ENCODE data around the gene LTBP1. TPM values are rescaled to one million over a fixed set of nuclear protein-coding genes. Genes with fewer than 3 reads are reported as not detected.
"Not testable (repeated sequence)": the region's sequence is repeated elsewhere in the genome, so short reads cannot be mapped to it uniquely, and the experiment has no call there.

The LTBP1 gene
- total RNA-seq, result under 1 TPM; 0.04 to 0.29 TPM

DNA sequence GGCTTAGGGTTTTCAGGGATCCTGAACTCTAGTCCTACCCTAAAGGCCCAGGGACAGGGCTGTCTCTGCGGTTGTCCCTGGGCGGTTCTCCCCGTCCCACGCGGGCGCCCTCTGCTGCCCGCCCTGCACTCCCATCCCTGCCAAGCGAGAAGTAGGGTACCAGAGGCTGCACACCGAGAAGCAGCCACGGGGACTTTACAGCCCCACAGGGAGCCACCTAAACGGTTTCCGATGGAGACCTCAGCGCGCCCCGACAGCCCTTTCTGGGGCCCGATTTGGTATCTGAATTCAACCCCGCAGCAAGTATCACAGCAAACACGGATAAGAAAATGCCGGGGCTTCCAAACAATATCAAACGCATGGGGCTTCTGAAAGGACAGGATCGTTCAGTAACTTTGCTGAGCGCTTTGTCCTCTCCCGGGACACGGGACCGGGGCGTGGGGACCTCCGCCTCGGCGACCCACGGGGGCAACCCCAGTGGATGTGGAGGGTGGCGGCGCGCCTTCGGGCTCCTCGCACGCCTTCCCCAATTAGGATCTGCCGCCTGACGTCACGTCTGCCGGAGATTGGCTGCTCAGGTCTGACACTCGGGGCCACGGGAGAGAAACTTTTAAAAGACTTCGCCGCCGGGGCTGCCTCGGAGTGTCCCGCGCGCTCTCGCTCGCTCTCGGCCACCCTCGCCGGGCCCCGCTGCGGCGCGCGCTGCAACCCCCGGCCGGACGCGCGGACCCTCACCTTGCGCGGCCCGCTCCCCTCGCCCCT lies at the start of gene LTBP1:
Gene LTBP1, plus strand, starts transcription at position 640 of the 762 bp plus-strand sequence. CDS start 372 bp downstream, outside the sequence.
- H3K4me1 Mint-ChIP-seq, result peaks cover 6% of the 10 kb centered on the region
- peak; percentile 87 for ATAC-seq (replicated peaks)
- no peaks in the 10 kb centered on the region for H3K9me3 Mint-ChIP-seq
- H3K27me3 Mint-ChIP-seq, result peaks cover 10% of the 10 kb centered on the region
- H3K36me3 Mint-ChIP-seq (ENCODE audit: low read depth), result no peaks in the 10 kb centered on the region
- H3K27ac Mint-ChIP-seq, result no peak within 1 kb of the TSS
- peak within 1 kb of the TSS; percentile 76 for H3K4me3 Mint-ChIP-seq

DNA sequence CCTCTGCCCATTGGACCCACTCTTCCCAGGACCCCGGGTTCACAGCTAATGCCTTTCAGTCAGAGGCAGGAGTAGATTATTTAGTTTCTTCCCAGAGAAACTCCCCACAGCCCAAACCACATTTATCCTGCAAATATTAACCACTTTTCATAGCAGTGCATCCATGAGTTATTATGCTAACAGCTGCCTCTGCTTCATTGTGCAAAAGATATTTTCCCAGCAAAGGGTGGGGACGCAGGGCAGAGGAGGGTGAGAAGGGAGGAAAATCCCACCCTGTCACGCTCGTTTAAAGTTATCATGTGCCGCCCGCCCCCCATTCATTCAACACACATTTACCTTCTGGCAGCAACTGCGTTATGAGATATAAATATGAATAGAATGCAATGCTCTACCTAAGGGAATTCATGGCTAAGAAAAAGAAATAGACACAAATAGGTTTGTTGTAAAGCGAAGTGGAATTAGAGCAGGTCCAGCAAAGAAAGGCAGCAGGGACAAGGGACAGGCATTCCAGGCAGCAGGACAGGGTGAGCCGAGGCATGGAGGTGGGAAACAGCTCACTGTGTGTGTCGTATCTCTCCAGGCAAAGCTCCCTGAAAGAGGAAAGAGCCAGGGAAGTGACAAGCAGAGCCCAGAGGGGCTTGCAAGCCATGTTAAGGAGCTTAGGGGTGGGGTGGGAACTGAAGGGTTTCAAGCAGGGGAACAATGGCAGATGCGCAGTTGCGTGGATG lies 46.3 kb upstream of the LTBP1 start:
- ATAC-seq (replicated peaks), result no peak
- H3K36me3 Mint-ChIP-seq (ENCODE audit: low read depth), result no peaks in the 10 kb centered on the region
- no peaks in the 10 kb centered on the region for H3K4me1 Mint-ChIP-seq
- H3K9me3 Mint-ChIP-seq, result no peaks in the 10 kb centered on the region
- no peak overlapping the region for H3K27ac Mint-ChIP-seq
- H3K27me3 Mint-ChIP-seq, result peaks cover 33% of the 10 kb centered on the region
- no peak overlapping the region for H3K4me3 Mint-ChIP-seq

DNA sequence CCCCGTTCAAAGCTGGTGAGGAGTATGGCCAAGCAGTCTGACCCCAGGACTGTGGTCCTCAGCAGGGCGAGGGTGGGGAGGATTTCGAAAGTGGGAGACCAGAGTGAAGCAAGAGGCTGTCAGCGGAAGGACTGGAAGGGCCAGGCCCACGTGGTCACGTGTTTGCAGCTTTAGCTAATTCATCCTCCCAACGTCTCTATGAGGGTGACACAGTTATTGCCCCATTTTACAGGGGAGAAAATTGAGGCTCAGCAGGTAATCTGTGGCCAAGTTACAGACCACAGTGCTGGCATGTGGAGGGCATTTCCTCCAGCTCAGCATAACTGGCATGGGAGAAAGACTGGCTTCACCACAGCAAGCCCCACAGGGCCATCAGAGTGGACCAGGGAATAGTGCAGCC lies 45.4 kb upstream of the LTBP1 start:
- peaks cover 33% of the 10 kb centered on the region for H3K27me3 Mint-ChIP-seq
- H3K4me1 Mint-ChIP-seq, result no peaks in the 10 kb centered on the region
- H3K27ac Mint-ChIP-seq, result no peak overlapping the region
- no peak for ATAC-seq (replicated peaks)
- no peak overlapping the region for H3K4me3 Mint-ChIP-seq
- no peaks in the 10 kb centered on the region for H3K9me3 Mint-ChIP-seq
- no peaks in the 10 kb centered on the region for H3K36me3 Mint-ChIP-seq (ENCODE audit: low read depth)

GRCh38 chr2:32902174-32902573 lies 44.6 kb upstream of the LTBP1 start:
- Mint-ChIP-seq H3K27ac (no peak overlapping the region), H3K4me1 (no peaks in the 10 kb centered on the region), H3K9me3 (no peaks in the 10 kb centered on the region), H3K36me3 (ENCODE audit: low read depth) (no peaks in the 10 kb centered on the region), H3K4me3 (no peak overlapping the region), H3K27me3 (peaks cover 30% of the 10 kb centered on the region)
- ATAC-seq (replicated peaks), result no peak

GRCh38 chr2:32902986-32903385 lies 43.8 kb upstream of the LTBP1 start:
- Mint-ChIP-seq H3K27me3 (peaks cover 25% of the 10 kb centered on the region), H3K4me3 (no peak overlapping the region), H3K27ac (no peak overlapping the region), H3K36me3 (ENCODE audit: low read depth) (no peaks in the 10 kb centered on the region), H3K9me3 (no peaks in the 10 kb centered on the region), H3K4me1 (no peaks in the 10 kb centered on the region)
- no peak for ATAC-seq (replicated peaks)

- no peaks in the 10 kb centered on the region for H3K36me3 Mint-ChIP-seq (ENCODE audit: low read depth)
- no peak for ATAC-seq (replicated peaks)
- no peak overlapping the region for H3K4me3 Mint-ChIP-seq
- H3K27ac Mint-ChIP-seq, result no peak overlapping the region
- H3K27me3 Mint-ChIP-seq, result peaks cover 17% of the 10 kb centered on the region
- H3K4me1 Mint-ChIP-seq, result no peaks in the 10 kb centered on the region
- no peaks in the 10 kb centered on the region for H3K9me3 Mint-ChIP-seq
Observed at GRCh38 chr2:32904074-32904473, 42.7 kb upstream of the LTBP1 start.

DNA sequence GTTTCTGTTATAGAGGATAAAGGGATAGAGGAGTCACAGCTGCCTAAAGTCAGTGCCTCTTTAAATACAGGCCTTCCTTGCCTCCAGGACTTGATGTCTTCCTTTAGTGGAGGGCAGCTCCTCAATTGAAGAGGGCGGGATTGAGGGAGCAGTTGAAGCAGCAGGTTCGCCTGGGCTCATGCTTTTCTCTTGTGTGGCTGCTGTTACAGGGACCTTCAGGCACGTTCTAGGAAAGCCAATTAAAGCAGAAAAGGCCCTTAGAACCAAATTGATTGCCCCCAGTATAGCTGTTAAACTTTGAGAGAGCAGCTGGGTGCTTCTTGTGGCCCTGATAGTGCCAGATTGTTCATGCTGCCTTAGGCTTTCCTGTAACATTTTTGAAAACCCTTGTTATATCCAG lies 42.0 kb upstream of the LTBP1 start:
- Mint-ChIP-seq H3K4me1 (no peaks in the 10 kb centered on the region), H3K27me3 (peaks cover 15% of the 10 kb centered on the region), H3K9me3 (no peaks in the 10 kb centered on the region), H3K4me3 (no peak overlapping the region), H3K36me3 (ENCODE audit: low read depth) (no peaks in the 10 kb centered on the region), H3K27ac (no peak overlapping the region)
- no peak for ATAC-seq (replicated peaks)

- Mint-ChIP-seq H3K36me3 (ENCODE audit: low read depth) (no peaks in the 10 kb centered on the region), H3K4me1 (no peaks in the 10 kb centered on the region), H3K4me3 (no peak overlapping the region), H3K27ac (no peak overlapping the region), H3K9me3 (no peaks in the 10 kb centered on the region), H3K27me3 (peaks cover 15% of the 10 kb centered on the region)
- no peak for ATAC-seq (replicated peaks)
Observed at GRCh38 chr2:32905270-32905669, 41.5 kb upstream of the LTBP1 start.

- no peaks in the 10 kb centered on the region for H3K36me3 Mint-ChIP-seq (ENCODE audit: low read depth)
- H3K4me3 Mint-ChIP-seq, result no peak overlapping the region
- peaks cover 3% of the 10 kb centered on the region for H3K27me3 Mint-ChIP-seq
- H3K9me3 Mint-ChIP-seq, result no peaks in the 10 kb centered on the region
- no peak for ATAC-seq (replicated peaks)
- no peak overlapping the region for H3K27ac Mint-ChIP-seq
- no peaks in the 10 kb centered on the region for H3K4me1 Mint-ChIP-seq
Observed at GRCh38 chr2:32910883-32911598, 35.7 kb upstream of the LTBP1 start.

DNA sequence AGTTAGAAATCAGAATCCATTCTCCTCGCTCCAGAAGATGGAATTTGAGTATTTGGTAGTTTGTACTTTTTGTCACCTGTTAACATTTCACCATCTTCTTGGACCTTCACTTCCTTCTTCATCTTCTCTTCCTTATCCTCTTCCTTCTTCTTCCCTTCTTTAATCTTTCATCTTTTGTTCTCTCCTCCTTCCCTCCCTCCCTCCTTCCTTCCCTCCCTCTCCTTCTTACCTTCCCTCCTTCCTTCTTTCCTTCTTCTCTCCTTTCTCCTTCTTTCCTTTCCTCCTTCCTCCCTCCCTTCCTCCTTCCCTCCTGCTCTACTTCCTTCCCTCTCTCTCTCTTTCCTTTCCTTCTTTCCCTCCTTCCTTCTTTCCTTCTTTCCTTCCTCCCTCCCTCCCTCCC lies 31.1 kb upstream of the LTBP1 start:
- no peaks in the 10 kb centered on the region for H3K4me1 Mint-ChIP-seq
- H3K27ac Mint-ChIP-seq, result no peak overlapping the region
- H3K36me3 Mint-ChIP-seq (ENCODE audit: low read depth), result no peaks in the 10 kb centered on the region
- no peak overlapping the region for H3K4me3 Mint-ChIP-seq
- no peaks in the 10 kb centered on the region for H3K9me3 Mint-ChIP-seq
- H3K27me3 Mint-ChIP-seq, result peaks cover 3% of the 10 kb centered on the region
- ATAC-seq (replicated peaks), result no peak

GRCh38 chr2:32918774-32919173 lies 28.0 kb upstream of the LTBP1 start:
- no peak overlapping the region for H3K27ac Mint-ChIP-seq
- no peaks in the 10 kb centered on the region for H3K36me3 Mint-ChIP-seq (ENCODE audit: low read depth)
- H3K27me3 Mint-ChIP-seq, result peaks cover 7% of the 10 kb centered on the region
- ATAC-seq (replicated peaks), result no peak
- H3K4me3 Mint-ChIP-seq, result no peak overlapping the region
- no peaks in the 10 kb centered on the region for H3K4me1 Mint-ChIP-seq
- H3K9me3 Mint-ChIP-seq, result no peaks in the 10 kb centered on the region

- not testable (repeated sequence) for H3K36me3 Mint-ChIP-seq (ENCODE audit: low read depth); H3K27ac Mint-ChIP-seq; H3K9me3 Mint-ChIP-seq; H3K4me1 Mint-ChIP-seq; H3K4me3 Mint-ChIP-seq; ATAC-seq (replicated peaks)
- peaks cover 10% of the 10 kb centered on the region for H3K27me3 Mint-ChIP-seq
Observed at GRCh38 chr2:32919901-32920300, 26.9 kb upstream of the LTBP1 start.

DNA sequence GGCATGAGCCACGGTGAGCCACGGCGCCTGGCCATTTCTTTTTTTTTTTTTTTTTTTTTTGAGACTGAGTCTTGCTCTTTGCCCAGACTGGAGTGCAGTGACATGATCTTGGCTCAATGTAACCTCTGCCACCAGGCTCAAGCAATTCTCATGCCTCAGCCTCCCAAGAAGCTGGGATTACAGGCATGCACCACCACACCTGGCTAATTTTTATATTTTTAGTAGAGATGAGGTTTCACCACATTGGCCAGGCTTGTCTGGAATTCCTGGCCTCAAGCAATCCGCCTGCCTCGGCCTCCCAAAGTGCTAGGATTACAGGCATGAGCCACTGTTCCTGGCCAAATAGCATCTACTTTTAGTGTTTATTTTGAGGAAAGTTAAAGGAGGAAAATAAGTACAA lies 25.3 kb upstream of the LTBP1 start:
- not testable (repeated sequence) for H3K9me3 Mint-ChIP-seq; H3K4me1 Mint-ChIP-seq; H3K4me3 Mint-ChIP-seq; H3K36me3 Mint-ChIP-seq (ENCODE audit: low read depth); ATAC-seq (replicated peaks); H3K27ac Mint-ChIP-seq
- H3K27me3 Mint-ChIP-seq, result peaks cover 11% of the 10 kb centered on the region

DNA sequence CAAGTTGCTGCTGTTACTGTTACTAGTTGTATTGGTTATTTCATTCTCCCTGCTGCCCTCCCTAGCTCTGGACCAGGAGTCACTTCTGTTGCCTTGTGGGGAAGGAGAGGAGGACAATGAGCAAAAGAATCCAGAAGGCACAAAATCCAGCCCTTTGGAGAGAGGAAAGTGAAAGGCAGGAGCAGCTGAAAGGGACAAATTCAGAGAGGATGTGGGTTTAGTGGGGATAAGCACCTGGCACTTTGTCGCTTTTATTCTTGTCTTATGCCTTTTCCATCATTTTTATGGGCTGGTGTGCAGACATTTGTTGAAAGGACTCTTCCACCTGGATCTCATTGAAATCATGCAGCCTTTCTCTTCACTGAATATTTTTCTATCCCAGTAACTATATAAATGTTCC lies 24.3 kb upstream of the LTBP1 start:
- Mint-ChIP-seq H3K4me3 (no peak overlapping the region), H3K27me3 (peaks cover 20% of the 10 kb centered on the region), H3K27ac (no peak overlapping the region), H3K9me3 (no peaks in the 10 kb centered on the region), H3K4me1 (no peaks in the 10 kb centered on the region), H3K36me3 (ENCODE audit: low read depth) (no peaks in the 10 kb centered on the region)
- ATAC-seq (replicated peaks), result no peak

GRCh38 chr2:32923109-32923508 lies 23.6 kb upstream of the LTBP1 start:
- H3K27me3 Mint-ChIP-seq, result peaks cover 25% of the 10 kb centered on the region
- no peak overlapping the region for H3K4me3 Mint-ChIP-seq
- H3K4me1 Mint-ChIP-seq, result no peaks in the 10 kb centered on the region
- no peak overlapping the region for H3K27ac Mint-ChIP-seq
- no peak for ATAC-seq (replicated peaks)
- H3K36me3 Mint-ChIP-seq (ENCODE audit: low read depth), result no peaks in the 10 kb centered on the region
- H3K9me3 Mint-ChIP-seq, result no peaks in the 10 kb centered on the region

Data from activated T-helper 17 cell treated with anti-CD3 and anti-CD28 coated beads, Interleukin-2, amount 50 U/mL, for 72 hours (primary cell).